BJ (cell line): ENCODE measurements around the gene GNG2. TPM values are rescaled to one million over a fixed set of nuclear protein-coding genes. Genes with fewer than 3 reads are reported as not detected.
A peak's percentile ranks its signal among the peaks of the same experiment; 100 is the strongest.
"Not testable (repeated sequence)": the region's sequence is repeated elsewhere in the genome, so short reads cannot be mapped to it uniquely, and the experiment has no call there.

Source experiments
- CTCF ChIA-PET: fragments of 350-600 bp; formaldehyde crosslinking; extraction: SDS; loops from one replicate; lab custom pipeline; 2021; ENCODE audit warnings: antibody characterized with exemption, inconsistent platforms; lab: Yijun Ruan, JAX
- POLR2A ChIA-PET: fragments of 300-600 bp; sonication (Branson Sonifier 250); formaldehyde crosslinking; extraction: SDS; loops from one replicate; lab custom pipeline; 2021; ENCODE audit warnings: antibody characterized with exemption; lab: Charles Lee
- DNase-seq: peaks from one replicate; pipeline ENCODE4 v3.0.0-alpha.2; 2011; ENCODE audit warnings: low read depth
- H3K27me3 ChIP-seq: 2 replicates; pipeline ENCODE4 v1.6.0; 2011; ENCODE audit warnings: low read length; ENCODE audit not compliant: control insufficient read depth, insufficient read depth
- H3K36me3 ChIP-seq: 2 replicates; pipeline ENCODE4 v1.5.1; 2011; ENCODE audit warnings: low read length; ENCODE audit not compliant: control insufficient read depth, insufficient read depth
- H3K4me3 ChIP-seq: 2 replicates; pipeline ENCODE4 v1.5.1; 2011; ENCODE audit warnings: low read depth, mild to moderate bottlenecking, control low read depth, low read length
- polyA plus RNA-seq: library from polyadenylated mRNA; depleted of rRNA; stranded (reverse); fragments of >200 nt; gene quantifications from 2 replicates; pipeline ENCODE4 v1.2.3, GENCODE V29; 2011
- TF ChIP-seq, protein P1 (sequence below): IDR thresholded peaks from 2 replicates; pipeline ENCODE4 v1.5.1; 2011; ENCODE audit warnings: low read depth, mild to moderate bottlenecking, control low read depth, inconsistent platforms, low read length, moderate library complexity; ENCODE audit not compliant: insufficient read depth

GNG2 gene
- polyA plus RNA-seq, 1 experiment: 4.5 TPM

DNA sequence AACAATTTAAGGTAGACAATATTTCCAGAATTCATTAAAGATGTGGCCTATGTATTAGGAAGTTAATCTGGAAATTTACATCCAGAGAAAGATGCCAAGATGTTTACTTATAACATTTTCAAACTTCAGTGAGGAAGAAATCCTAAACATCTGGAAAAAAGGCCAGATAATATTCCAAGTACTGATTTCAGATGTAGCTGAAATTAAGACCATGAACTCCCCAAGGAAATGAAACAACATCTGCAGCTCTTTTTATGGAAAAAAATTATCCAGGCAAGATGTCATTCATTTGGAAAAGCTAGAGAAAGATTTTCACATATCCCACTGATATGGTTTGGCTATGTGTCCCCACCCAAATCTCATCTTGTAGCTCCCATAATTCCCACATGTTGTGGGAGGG, 35.0 kb downstream of the GNG2 start:
- Histone ChIP-seq H3K27me3 (no peaks in the 10 kb centered on the region), H3K36me3 (no peaks in the 10 kb centered on the region), H3K4me3 (no peak overlapping the region)
- ChIA-PET POLR2A (no interaction called here), CTCF (interaction anchor here (0.6 to 1.7 kb wide), 3 partner anchors 12 to 111 kb away, joined by 3 to 5 read pairs (median 4); no protein-coding TSS in a partner anchor)
- TF ChIP-seq, protein P1, sequence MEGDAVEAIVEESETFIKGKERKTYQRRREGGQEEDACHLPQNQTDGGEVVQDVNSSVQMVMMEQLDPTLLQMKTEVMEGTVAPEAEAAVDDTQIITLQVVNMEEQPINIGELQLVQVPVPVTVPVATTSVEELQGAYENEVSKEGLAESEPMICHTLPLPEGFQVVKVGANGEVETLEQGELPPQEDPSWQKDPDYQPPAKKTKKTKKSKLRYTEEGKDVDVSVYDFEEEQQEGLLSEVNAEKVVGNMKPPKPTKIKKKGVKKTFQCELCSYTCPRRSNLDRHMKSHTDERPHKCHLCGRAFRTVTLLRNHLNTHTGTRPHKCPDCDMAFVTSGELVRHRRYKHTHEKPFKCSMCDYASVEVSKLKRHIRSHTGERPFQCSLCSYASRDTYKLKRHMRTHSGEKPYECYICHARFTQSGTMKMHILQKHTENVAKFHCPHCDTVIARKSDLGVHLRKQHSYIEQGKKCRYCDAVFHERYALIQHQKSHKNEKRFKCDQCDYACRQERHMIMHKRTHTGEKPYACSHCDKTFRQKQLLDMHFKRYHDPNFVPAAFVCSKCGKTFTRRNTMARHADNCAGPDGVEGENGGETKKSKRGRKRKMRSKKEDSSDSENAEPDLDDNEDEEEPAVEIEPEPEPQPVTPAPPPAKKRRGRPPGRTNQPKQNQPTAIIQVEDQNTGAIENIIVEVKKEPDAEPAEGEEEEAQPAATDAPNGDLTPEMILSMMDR: no peak
- DNase-seq: no peak

DNA sequence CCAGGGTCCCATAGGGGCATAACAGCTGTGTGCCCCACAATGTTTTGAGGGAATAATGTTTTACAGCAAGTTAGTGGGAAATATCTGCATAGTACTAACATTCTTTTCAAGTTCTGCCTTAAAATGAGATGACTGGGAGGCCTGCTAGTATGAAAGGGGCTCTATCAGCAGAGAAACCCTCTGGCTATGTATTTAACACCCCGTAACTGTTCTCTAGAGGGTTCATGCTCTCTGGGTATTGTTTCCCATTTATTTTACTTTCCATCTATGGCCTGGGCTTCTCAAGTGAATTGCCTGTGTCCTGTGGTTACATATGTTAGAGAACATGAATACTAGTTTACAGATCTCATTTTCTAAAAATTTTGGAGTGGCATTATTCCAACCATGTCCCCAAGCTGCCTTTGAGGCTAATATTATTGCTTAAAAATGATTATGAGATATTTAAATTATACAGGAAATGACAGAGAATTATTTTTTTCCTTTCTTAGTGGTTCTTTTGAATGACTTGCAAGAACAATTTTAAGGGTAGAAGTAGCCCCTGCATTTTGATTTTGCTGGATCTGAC, 37.5 kb downstream of the GNG2 start:
- TF ChIP-seq, protein P1: no peak
- Histone ChIP-seq H3K36me3 (no peaks in the 10 kb centered on the region), H3K27me3 (no peaks in the 10 kb centered on the region), H3K4me3 (no peak overlapping the region)
- no peak for DNase-seq
- POLR2A ChIA-PET: no interaction called here
- CTCF ChIA-PET: interaction anchor here (0.8 to 1.8 kb wide), 2 partner anchors 81 to 82 kb away, joined by 4 to 5 read pairs; no protein-coding TSS in a partner anchor

DNA sequence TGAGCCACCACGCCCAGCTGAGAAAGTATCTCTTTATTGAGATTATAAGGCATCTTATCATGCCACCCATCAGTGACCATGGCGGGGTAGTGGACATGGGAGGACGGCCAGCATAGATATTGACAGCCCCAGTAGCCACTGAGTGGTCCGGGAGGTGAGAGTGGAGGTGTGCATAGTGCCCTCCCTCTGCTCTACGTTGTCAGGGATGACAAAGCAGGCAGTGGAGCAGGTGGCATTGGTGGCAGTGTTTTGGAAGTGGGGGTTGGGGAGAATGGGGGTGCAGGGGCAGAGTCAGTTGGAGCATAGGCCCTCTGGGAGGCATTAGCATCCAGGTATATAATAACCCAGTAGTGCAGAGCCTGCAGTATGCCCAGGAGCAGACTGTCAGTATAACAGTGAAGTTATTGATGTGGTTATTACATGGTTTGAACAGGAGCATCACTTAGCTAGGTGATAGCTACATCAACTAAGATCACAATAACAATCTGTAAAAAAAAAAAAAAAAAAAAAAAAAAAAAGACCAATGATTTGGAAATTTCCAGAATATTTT, 41.1 kb downstream of the GNG2 start:
- Histone ChIP-seq H3K36me3 (no peaks in the 10 kb centered on the region), H3K27me3 (no peaks in the 10 kb centered on the region), H3K4me3 (no peak overlapping the region)
- ChIA-PET CTCF (no interaction called here), POLR2A (interaction anchor here (0.6 kb wide), 1 partner anchor 250 kb away, joined by 3 read pairs; no protein-coding TSS in a partner anchor)
- DNase-seq: no peak
- TF ChIP-seq, protein P1: no peak

DNA sequence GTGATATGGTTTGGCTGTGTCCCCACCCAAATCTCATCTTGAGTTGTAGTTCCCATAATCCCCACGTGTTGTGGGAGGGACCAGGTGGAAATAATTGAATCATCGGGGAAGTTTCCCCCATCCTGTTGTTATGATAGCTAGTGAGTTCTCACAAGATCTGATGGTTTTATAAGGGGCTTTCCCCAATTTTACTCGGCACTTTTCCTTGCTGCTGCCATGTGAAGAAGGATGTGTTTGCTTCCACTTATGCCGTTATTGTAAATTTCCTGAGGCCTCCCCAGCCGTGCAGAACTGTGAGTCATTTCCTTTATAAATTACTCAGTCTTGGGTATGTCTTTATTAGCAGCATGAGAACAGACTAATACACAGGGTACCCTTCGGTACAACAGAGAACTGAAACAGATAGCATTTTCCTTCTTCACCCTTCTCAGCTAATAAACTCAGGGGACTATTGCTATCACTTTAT, 45.3 kb downstream of the GNG2 start:
- H3K36me3 ChIP-seq, CTCF ChIA-PET, H3K27me3 ChIP-seq, H3K4me3 ChIP-seq: not testable (repeated sequence)
- POLR2A ChIA-PET: interaction anchor here (0.6 kb wide), 1 partner anchor 115 kb away, joined by 3 read pairs; no protein-coding TSS in a partner anchor
- DNase-seq: peak; percentile 79

DNA sequence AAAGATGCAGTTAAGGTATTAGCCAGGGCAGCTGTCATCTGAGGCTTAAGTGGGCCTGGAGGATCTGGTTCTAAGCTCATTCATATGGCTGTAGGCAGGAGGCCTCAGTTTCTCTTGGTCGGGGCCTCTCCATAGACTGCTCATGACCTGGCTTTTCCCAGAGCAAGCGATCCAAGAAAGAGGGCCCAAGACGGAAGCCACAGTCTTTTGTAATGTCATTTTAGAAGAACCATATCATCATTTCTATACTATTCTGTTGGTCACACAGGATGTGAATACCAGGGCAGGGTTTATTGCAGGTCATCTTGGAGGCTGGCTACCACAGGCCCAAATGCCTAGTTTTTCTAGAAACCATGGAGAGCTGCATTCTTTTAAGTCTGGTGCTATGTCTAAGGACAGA, 47.7 kb downstream of the GNG2 start:
- TF ChIP-seq, protein P1: no peak
- no peak for DNase-seq
- CTCF ChIA-PET: interaction anchor here (2.4 kb wide), 1 partner anchor 12 kb away, joined by 5 read pairs; no protein-coding TSS in a partner anchor
- H3K4me3 ChIP-seq: no peak overlapping the region
- H3K36me3 ChIP-seq: no peaks in the 10 kb centered on the region
- no peaks in the 10 kb centered on the region for H3K27me3 ChIP-seq
- POLR2A ChIA-PET: interaction anchor here (0.6 kb wide), 1 partner anchor 82 kb away, joined by 4 read pairs; no protein-coding TSS in a partner anchor
